ENCODE measurements around the gene INPP5B. TPM values are rescaled to one million over a fixed set of nuclear protein-coding genes. Genes with fewer than 3 reads are reported as not detected.

Gene INPP5B
- total and polyA plus RNA-seq, 7 donors, result 5.1 to 34.1 (median 29.0) TPM

- no peaks in the 10 kb centered on the region for H3K27me3 ChIP-seq
- 66% methylated on average over 3 of the region's 3 CpGs for WGBS, 2 donors
- no peaks in the 10 kb centered on the region for H3K36me3 ChIP-seq
- H3K9me3 ChIP-seq, result no peaks in the 10 kb centered on the region
- H3K4me3 ChIP-seq, result no peak overlapping the region
- H3K4me1 ChIP-seq, result peaks cover 0 to 19% (median 6%) of the 10 kb centered on the region in 4 donors
- TF ChIP-seq EP300 (IDR thresholded peaks at IDR 0.05) (no peak), POLR2A (IDR thresholded peaks at IDR 0.05) (no peak), CTCF (IDR thresholded peaks at IDR 0.05) (no peak), POLR2AphosphoS5 (IDR thresholded peaks at IDR 0.05) (no peak)
- no peak for DNase-seq
- intact Hi-C loops (cut with DNase I), result no loop called here
- no peak overlapping the region for H3K27ac ChIP-seq
Observed at GRCh38 chr1:37845786-37846185, 101.1 kb downstream of the INPP5B start.

DNA sequence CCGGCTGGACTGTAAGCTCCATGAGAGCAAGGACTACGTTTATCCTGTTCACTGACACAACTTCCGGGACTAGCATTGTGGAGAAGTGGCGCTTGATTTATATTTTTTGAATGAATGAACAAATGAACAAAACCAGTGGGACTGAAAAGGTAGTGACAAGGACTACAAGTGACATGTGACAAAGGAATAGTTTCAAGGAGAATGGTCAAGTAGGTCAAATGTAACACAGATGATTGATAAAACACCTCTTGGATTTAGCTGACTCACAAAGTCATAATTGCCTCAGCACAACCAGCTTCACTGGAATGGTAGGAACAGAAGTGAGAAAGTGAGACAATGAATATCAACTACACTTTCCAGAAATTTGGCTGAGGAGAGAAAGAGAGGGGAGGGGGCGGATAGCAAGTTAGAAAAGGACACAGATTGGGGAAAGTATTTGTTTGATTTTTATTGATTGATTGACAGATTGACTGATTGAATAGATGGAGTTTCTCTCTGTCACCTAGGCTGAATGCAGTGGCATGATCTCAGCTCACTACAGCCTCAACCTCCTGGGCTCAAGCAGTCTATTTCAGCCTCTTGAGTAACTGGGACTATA lies 101.7 kb downstream of the INPP5B start:
- peaks cover 0 to under 1% (median 0%) of the 10 kb centered on the region in 4 donors for H3K36me3 ChIP-seq

DNA sequence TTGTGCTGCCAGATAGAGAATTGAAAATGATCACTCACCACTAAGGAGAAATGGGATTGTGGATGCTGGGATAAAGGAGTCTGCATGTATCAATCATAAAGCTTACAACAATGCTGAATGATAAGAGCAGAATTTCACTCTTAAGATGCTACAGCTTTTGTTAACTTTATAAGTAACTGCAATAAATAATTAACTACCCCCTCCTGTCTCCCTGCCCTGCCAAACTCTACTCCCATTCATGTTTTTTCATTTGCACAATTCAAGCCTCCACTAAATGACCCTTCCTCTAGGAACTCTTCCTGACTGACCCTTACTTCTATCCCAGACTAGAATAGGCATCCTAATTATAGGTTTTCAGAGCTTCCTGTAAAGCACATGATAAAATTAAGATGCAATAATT lies 102.3 kb downstream of the INPP5B start:
- Histone ChIP-seq H3K36me3 (peaks cover 0 to 6% (median 2%) of the 10 kb centered on the region in 4 donors), H3K27me3 (no peaks in the 10 kb centered on the region), H3K9me3 (no peaks in the 10 kb centered on the region), H3K4me1 (peaks cover 0 to 12% (median 3%) of the 10 kb centered on the region in 4 donors), H3K4me3 (no peak overlapping the region), H3K27ac (no peak overlapping the region)
- intact Hi-C loops (cut with DNase I), result no loop called here
- DNase-seq, result no peak
- TF ChIP-seq POLR2A (IDR thresholded peaks at IDR 0.05), result no peak
- no peak for TF ChIP-seq EP300 (IDR thresholded peaks at IDR 0.05)
- no peak for TF ChIP-seq POLR2AphosphoS5 (IDR thresholded peaks at IDR 0.05)
- no peak for TF ChIP-seq CTCF (IDR thresholded peaks at IDR 0.05)

More for the DNA sequence above, 101.7 kb downstream of the INPP5B start:
- H3K4me1 ChIP-seq, result peaks cover 0 to 13% (median 3%) of the 10 kb centered on the region in 4 donors
- no peaks in the 10 kb centered on the region for H3K9me3 ChIP-seq
- 86 to 91% methylated on average over 5 of the region's 5 CpGs for WGBS, 2 donors
- TF ChIP-seq CTCF (IDR thresholded peaks at IDR 0.05) (no peak), POLR2AphosphoS5 (IDR thresholded peaks at IDR 0.05) (no peak), EP300 (IDR thresholded peaks at IDR 0.05) (no peak), POLR2A (IDR thresholded peaks at IDR 0.05) (no peak)
- DNase-seq, result no peak
- H3K27me3 ChIP-seq, result no peaks in the 10 kb centered on the region
- H3K4me3 ChIP-seq, result no peak overlapping the region
- no peak overlapping the region for H3K27ac ChIP-seq
- intact Hi-C loops (cut with DNase I), result no loop called here

DNA sequence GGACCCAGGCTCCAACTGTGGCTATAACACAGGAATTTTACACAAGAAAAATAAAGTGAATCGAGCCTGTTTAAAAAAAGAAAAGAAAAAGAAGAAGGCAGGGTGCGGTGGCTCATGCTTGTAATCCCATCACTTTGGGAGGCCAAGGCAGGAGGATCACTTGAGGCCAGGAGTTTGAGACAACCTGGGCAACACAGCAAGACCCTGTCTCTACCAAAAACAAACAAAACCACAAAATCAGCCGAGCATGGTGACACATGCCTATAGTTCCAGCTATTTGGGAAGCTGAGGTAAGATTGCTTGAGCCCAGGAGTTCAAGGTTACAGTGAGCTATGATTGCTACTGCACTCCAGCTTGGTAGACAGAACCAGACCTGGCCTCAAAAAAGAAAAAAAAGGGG lies 105.2 kb downstream of the INPP5B start:
- no peak overlapping the region for H3K4me3 ChIP-seq
- 92 to 95% methylated on average over 3 of the region's 3 CpGs for WGBS, 2 donors
- no peak for TF ChIP-seq EP300 (IDR thresholded peaks at IDR 0.05)
- no peak for TF ChIP-seq CTCF (IDR thresholded peaks at IDR 0.05)
- TF ChIP-seq POLR2AphosphoS5 (IDR thresholded peaks at IDR 0.05), result no peak
- no peak for TF ChIP-seq POLR2A (IDR thresholded peaks at IDR 0.05)
- peaks cover 0 to 5% (median 2%) of the 10 kb centered on the region in 4 donors for H3K4me1 ChIP-seq
- DNase-seq, result no peak
- H3K27ac ChIP-seq, result no peak overlapping the region
- intact Hi-C loops (cut with DNase I), result no loop called here
- peaks cover 0 to 33% (median 21%) of the 10 kb centered on the region in 4 donors for H3K36me3 ChIP-seq
- H3K9me3 ChIP-seq, result no peaks in the 10 kb centered on the region
- H3K27me3 ChIP-seq, result no peaks in the 10 kb centered on the region

DNA sequence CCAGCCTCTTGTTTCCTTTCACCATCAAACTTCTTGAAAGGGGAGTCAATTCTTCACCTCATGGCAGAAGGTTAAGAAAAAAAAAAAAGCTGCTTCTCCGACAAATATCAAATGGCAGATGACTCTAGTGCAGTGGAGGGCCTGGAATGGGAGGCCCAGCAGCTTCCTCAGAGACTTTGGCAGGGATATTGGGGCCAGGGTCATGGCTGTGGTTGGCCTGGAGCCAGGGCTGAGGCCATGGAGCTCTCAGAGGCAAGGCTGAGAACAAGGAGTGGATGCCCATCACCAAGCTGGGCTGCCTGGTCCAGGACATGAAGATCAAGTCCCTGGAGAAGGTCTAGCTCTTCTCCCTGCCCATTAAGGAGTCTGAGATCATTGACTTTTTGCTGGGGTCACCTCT lies 106.1 kb downstream of the INPP5B start:
- H3K27me3 ChIP-seq, result no peaks in the 10 kb centered on the region
- peaks cover 0 to 42% (median 21%) of the 10 kb centered on the region in 4 donors for H3K36me3 ChIP-seq
- intact Hi-C loops (cut with DNase I), result no loop called here
- H3K9me3 ChIP-seq, result no peaks in the 10 kb centered on the region
- 81 to 93% methylated on average over 1 of the region's 1 CpG for WGBS, 2 donors
- no peaks in the 10 kb centered on the region for H3K4me1 ChIP-seq
- TF ChIP-seq POLR2AphosphoS5 (IDR thresholded peaks at IDR 0.05) (no peak), POLR2A (IDR thresholded peaks at IDR 0.05) (no peak), EP300 (IDR thresholded peaks at IDR 0.05) (no peak), CTCF (IDR thresholded peaks at IDR 0.05) (no peak)
- no peak overlapping the region for H3K4me3 ChIP-seq
- H3K27ac ChIP-seq, result no peak overlapping the region
- DNase-seq, result no peak
